ENCODE data around the gene SMAD9.

GRCh38 chr13:36847606-36848005 is 72.4 kb downstream of the SMAD9 start:
- TF ChIP-seq POLR2AphosphoS5 (IDR thresholded peaks at IDR 0.05) (no peak), CTCF (IDR thresholded peaks at IDR 0.05) (no peak), POLR2A (IDR thresholded peaks at IDR 0.05) (no peak), EP300 (IDR thresholded peaks at IDR 0.05) (no peak)
